Activated gamma-delta T cell treated with Interleukin-2 at 50 U/mL for 16 hours (primary cell): ENCODE data around the gene CAMTA1.

Experiments used
- DNase-seq: peaks from one replicate; pipeline ENCODE4 v3.0.0-alpha.2; 2020

Gene CAMTA1

DNA sequence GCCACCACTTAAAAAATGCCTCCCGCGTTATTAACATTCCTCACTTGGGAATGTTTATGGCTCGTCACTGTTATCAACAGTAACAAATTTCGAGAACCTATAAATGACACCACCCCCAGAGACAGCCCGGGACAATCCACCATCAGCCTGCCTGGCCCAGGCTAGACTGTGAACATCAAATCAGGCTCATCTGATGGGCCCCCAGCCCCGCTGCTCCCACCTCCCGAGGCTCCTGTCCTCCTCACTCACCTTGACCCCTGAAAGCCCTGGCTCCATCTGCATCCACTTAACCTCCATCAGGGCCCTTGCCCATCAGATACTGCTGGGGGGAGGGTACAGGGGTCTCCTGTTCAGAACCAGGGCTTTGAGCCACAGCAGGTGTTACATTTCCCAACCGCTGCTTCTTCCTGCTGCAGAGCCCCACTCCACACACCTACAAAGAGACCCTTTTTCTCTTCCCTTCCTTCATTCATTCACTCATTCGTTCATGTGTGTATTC lies 829.4 kb downstream of the CAMTA1 start:
- DNase-seq: no peak

DNA sequence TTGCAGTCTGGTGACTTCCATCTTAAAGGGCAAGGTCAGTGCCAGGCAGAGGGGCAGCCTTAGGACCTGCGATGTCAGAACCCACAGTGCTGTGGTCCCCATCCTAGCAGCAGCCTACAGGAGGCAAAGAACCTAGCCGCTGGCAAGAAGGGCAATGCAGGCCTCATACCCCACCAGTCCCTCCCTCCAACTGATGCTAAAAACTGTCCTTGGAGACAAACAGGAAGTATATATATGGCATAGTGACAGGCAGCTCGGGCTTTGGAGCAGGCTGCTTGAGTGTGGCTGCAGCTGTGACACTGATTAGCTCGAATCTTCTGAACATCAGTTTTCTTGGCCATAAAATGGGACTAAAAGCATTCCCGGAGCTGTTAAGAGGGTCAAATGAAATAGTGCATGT lies 829.9 kb downstream of the CAMTA1 start:
- no peak for DNase-seq

DNA sequence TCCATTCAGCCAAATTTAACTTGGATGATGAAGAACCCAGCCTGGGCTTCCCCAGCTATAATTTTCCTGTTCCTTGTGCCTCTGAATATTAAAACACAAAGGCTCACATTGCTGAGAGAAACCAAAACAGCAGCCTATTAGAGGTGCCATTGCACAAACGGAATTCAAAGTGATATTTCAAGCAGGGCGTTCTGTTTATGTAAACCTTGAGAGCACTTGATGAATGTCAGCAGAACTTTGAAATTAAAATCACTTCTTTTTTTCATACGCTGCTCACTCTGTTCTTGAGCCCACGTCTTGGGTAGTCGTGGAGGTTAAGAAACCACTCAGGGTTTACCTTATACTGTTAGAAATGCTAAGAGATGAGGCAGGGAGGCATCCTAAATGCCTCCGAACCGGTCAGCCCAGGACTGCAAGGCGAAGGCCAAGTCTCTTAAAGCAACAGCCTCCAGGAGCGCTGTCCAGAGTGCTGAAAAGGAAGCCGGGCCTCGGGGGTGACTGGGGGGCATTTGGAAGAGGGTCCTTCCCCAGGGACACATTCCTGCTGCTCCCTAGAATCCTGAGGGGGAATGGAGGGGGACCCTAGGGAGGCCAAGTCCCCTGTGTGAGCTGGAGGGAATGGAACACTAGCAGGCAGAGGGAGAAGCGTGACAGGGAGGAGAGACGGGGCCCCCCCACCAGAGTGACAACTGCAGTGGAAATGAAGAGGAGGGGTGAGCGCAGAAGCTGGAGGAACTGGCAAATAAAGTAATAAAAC lies 831.0 kb downstream of the CAMTA1 start:
- DNase-seq: no peak

GRCh38 chr1:7616953-7617352 lies 831.7 kb downstream of the CAMTA1 start:
- DNase-seq: no peak

DNA sequence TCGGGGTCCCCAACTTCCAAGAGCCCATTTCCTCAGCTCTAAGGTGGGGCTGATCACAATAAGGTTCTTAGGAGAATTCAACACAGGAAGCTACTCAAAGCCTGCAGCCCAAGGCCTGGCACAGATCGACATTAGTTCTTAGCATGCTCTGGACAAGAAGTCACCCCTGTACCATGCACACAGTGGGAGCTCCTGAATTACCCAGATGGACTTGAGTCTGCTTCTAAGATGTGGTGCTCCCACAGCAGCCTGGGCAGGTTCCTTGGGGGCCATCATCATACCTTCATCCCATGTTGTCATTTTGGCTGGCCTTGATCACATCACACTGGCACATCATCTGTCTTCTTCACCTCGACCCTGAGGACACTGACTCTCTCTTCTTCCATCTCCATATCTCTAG lies 832.6 kb downstream of the CAMTA1 start:
- DNase-seq: no peak

- DNase-seq: no peak
These were observed 834.9 kb downstream of the CAMTA1 start for GRCh38 chr1:7620196-7620595.

GRCh38 chr1:7621334-7622219 lies 836.3 kb downstream of the CAMTA1 start:
- no peak for DNase-seq

DNA sequence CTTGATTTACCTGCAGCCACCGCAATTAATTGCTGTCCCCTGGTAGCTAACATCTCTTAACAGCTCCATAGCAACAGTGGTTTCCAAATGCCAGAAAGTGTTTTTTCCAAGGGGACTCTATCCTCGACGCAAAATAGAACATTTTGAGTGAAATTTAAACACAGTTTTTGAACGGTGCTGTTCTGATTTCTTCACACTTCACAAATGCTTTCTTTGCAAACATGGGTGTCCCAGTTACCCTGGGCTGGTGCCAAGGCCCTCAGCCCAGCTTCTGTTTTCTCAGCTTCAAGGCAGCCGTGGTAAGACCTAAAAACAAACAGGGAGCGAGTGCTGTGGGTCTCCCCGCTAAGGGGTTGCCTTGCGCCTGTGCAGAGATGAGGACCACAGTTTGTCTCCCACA lies 838.6 kb downstream of the CAMTA1 start:
- DNase-seq: no peak

DNA sequence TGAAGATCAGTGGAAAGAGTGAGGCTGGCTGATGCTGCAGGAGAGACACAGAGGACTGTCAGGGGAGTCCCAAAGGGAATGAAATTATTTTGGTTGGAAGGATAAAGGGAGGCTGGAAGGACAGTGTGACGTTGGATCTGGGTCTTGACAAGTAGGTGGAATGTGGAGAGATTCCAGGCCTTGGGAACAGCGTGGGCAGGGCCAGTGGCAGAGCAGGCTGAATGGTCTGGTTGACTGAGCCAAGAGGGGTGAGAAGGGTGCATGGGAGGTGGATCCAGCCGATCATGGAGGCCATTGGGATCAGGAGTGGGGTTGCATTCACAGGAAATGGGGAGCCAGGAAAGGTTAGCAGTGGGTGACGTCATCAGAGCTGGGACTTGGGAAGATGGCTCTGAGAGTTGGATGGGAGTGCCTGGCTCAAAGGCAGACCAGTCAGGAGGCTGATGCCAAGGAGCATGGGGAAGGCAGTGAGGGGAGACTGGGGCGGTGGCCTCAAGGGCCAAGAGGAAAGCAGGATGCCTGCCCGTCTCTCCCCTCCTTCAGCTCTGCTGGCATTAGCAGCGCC lies 839.6 kb downstream of the CAMTA1 start:
- DNase-seq: no peak

GRCh38 chr1:7625401-7625800 lies 840.1 kb downstream of the CAMTA1 start:
- DNase-seq: no peak

GRCh38 chr1:7628273-7628672 lies 843.0 kb downstream of the CAMTA1 start:
- DNase-seq: no peak

GRCh38 chr1:7629011-7629410 lies 843.8 kb downstream of the CAMTA1 start:
- no peak for DNase-seq

- DNase-seq: no peak
These were observed 844.4 kb downstream of the CAMTA1 start for GRCh38 chr1:7629465-7630195.

GRCh38 chr1:7630378-7630777 lies 845.1 kb downstream of the CAMTA1 start:
- no peak for DNase-seq

DNA sequence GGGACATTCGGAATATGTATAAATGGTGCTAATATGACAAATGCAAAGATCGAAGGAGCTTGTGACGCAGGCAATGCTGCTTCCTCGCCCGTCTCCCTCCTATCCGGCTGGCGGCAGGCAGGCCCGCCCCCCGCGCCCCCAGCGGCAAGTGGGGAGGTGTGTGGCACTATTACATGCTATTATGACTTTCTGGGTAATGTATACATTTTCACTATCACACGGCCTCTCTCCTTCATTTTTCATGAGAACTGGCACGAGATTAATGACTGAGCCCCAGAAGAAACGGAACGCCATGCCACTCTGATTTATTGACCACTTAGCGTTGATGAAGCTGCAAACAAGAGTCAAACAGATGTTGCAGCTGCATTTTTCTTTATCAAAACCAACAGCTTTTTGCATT lies 846.9 kb downstream of the CAMTA1 start:
- DNase-seq: no peak

DNA sequence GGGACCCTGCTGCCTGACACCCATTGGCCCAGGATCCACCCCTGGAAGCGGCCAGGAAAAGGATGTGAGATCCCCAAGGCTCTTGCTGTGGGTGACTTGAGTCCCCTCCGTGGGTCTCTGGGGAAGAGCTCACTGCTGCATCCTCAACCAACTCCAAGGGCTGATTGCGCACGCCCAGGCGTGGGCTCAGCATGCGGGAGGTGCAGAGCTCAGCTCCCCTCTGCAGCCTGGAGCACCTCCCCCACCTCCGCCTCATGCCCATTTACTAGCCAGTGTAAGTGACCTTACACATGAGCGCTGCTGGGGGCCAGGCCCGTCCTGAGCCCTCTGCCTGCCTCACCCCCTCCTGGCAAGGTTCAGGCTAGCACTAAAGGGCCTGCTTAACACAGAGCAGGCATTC lies 847.4 kb downstream of the CAMTA1 start:
- no peak for DNase-seq

GRCh38 chr1:7633506-7634245 lies 848.4 kb downstream of the CAMTA1 start:
- DNase-seq: no peak

DNA sequence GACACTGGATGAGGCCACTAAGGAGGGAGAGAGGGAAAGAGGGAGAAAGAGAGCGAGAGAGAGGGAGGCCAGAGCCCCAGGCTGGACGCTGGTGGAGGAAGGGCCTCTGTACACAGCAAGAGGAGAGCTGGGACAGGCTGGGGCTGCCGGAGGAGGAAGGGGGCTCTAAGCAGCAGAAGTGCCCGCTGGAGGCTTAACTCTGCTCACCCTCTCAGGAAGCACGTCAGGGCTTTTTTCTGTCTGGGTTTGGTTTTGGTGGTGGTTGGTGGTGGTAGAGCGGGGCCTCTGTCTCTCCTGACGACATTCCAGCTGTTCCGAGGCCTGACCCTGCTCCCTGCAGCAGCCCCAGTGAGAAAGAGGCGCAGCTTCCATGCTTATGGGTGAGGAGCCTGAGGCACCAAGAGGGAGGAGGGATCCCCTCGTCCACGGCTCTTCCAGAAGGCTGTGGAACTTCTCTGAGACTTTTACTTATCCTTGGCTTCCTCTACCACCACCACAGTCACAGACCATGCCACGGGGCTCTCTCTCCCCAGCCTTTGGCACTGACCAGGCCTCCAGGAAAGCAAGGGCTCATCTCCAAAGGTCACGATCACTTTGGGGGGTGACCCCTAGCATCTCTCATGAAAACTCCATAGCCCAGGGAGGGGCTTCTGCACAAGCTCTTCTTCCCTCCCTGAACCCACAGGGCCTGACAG lies 849.4 kb downstream of the CAMTA1 start:
- no peak for DNase-seq

DNA sequence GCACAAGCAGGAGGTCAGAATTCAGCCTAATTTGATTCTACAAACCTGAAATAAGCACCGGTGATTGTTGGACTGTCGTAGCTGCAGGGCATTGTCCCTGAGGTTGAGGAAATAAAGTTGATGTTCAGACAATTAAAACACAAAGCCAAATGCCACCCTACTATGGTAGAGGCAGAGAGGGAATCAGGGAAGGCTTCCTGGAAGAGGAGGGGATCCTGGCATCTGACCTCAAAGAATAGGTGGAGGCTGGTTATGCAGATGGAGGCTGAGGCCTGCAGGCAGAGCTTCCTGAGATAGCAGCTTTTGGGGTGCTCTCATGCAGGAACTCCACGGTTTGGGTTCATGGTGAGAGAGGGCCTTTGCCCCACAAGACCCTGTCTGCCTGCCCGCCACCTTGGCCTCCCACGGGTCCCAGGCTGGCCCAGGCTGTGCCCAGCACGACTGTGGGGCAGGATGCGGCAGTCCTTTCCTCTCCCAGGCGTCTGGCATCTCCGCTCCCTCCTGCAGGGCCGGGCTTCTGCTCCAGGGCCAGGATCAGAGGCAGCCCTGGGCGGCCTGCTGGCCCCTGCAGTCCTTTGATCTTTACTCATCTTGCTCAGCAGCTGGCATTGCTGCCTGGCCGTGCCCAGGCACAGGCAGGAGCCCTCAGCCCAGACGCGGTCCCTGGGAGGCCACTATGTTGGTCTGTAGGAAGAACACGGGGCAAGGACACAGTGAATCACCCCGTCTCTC lies 851.7 kb downstream of the CAMTA1 start:
- no peak for DNase-seq

GRCh38 chr1:7638078-7638477 lies 852.8 kb downstream of the CAMTA1 start:
- no peak for DNase-seq
